HG03135 (cell line): ENCODE results near the gene FUCA1.
"Not testable (repeated sequence)": the region's sequence is repeated elsewhere in the genome, so short reads cannot be mapped to it uniquely, and the experiment has no call there.

Experiments
- ATAC-seq: cut with Tn5 transposase; IDR thresholded peaks from one replicate; pipeline ENCODE4 v1.9.1; 2021; ENCODE audit warnings: mild to moderate bottlenecking, moderate library complexity; ENCODE audit not compliant: unreplicated experiment

The FUCA1 gene

GRCh38 chr1:23843644-23844043 is 24.4 kb downstream of the FUCA1 start:
- no peak for ATAC-seq

DNA sequence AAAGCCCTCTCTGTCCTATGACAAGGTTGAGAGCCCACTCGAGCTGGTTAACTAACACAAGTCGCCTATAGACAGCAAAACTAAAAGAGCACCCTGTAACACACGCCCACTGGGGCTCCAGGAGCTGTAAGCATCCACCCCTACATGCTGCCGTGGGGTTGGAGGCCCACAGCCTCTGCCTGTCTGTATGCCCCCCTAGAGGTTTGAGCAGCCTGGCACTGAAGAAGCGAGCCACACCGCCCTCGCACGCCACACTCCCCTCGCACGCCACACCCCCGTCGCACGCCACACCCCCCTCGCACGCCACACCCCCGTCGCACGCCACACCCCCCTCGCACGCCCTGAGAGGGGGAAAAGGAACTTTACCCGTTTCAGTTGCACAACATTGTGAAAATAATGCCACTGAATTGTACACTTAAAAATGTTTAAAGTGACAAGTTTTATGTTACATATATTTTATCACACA is 29.7 kb downstream of the FUCA1 start:
- ATAC-seq, result peak; percentile 76

GRCh38 chr1:23837908-23838307 is 30.2 kb downstream of the FUCA1 start:
- peak; percentile 13 for ATAC-seq

DNA sequence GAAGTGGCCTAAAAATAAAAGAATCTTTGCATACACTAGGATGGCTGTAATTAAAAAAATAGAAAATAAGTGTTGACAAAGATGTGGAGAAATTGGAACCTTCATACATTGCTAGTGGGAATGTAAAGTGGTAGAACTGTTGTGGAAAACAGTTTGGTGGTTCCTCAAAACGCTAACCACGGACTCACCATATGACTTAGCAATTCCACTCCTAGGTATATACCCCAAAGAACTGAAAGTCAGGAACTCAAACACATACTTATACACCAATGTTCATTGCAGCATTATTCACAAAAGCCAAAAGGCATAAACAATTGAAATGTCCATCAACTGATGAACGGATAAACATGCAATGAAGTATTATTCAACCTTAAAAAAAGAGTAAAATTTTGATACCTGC is 32.1 kb downstream of the FUCA1 start:
- no peak for ATAC-seq

DNA sequence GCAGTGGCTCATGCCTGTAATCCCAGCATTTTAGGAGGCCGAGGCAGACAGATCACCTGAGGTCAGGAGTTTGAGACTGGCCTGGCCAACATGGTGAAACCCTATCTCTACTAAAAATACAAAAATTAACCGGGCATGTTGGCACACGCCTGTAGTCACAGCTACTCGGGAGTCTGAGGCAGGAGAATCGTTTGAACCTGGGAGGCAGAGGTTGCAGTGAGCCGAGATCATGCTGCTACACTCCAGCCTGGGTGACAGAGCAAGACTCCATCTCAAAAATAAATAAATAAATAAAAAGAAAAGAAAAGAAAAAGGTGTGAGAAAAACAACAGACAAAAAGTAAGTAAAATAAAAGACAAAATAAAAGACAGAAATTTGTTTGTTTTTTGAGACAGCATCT is 33.9 kb downstream of the FUCA1 start:
- not testable (repeated sequence) for ATAC-seq

GRCh38 chr1:23827717-23828116 is 40.4 kb downstream of the FUCA1 start:
- ATAC-seq, result no peak

GRCh38 chr1:23826590-23826989 is 41.5 kb downstream of the FUCA1 start:
- not testable (repeated sequence) for ATAC-seq

- ATAC-seq, result no peak
These were observed 42.1 kb downstream of the FUCA1 start for GRCh38 chr1:23825762-23826522.

DNA sequence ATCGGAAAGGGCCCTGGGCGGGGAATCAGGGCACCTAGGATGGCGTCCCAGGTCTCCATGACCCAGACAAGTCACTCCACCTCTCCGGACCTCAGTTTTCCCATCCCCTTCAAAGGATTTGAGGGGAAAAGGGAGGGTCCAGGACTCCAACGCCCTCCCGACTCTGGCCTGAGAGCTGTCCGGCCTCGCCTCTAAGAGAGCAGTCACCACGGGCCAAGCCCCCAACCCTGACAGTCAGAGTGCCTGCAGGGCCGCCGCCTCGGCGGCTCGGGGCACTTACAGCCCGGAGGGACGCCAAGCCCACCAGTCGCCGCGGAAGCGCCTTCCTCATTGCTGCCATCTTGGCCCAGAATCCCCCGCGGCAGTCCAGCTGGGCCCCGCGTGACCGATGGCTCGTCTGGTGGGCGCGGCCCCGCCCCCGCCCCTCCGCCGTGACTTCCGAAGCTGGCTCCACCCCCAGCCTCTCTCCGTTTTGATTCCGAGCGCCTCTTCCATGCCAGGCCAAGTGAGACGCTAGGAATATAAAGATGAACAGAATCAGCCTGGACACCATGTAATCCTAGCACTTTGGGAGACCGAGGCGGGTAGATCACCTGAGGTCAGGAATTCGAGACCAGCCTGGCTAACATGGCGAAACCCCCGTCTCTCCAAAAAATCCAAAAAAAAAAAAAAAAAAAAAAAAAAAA is 42.9 kb downstream of the FUCA1 start, which contains the start of gene HMGCL:
TSS of gene HMGCL (minus strand) at position 354 of the 686 bp plus-strand sequence. CDS start at position 340, 14 bp downstream.
- peak; percentile 76 for ATAC-seq

- no peak for ATAC-seq
These were observed 43.4 kb downstream of the FUCA1 start for GRCh38 chr1:23824711-23825075.

DNA sequence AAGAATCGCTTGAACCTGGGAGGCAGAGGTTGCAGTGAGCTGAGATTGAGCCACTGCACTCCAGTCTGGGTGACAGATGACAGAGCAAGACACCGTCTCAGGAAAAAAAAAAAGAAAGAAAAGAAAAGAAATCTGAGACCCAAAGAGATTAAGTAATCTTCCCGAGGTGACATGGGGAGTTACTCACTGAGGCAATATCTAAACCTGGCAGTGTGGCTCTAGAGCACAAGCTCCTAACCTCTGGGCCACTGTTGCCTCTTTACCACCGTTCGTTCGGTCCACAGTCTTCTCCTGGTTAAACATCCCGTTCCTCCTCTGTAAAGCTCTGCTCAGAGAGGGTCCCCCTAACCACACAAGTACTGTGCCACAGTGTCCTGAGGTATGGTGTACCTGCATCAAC is 44.3 kb downstream of the FUCA1 start:
- no peak for ATAC-seq

- no peak for ATAC-seq
These were observed 50.5 kb downstream of the FUCA1 start for GRCh38 chr1:23817633-23818032.

- no peak for ATAC-seq
These were observed 51.2 kb downstream of the FUCA1 start for GRCh38 chr1:23816906-23817305.

DNA sequence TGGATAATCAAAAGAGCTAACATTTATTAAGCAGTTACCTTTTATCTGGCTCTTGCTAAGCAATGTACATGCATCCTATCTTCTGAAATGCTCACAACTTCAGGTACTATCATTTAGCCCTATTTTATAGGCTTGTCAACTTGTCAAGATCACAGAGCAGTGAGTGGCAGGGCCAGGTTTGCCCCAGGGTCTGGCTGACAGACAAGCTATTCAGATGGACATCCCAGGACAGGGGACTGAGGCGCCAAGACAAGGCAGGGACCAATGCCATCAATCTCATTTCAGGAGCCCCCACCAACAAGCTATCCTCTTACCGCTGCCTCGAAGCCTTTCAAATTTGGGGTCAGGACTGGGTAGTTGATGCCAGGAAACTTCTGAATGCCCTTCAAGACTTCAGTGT is 51.7 kb downstream of the FUCA1 start:
- no peak for ATAC-seq

DNA sequence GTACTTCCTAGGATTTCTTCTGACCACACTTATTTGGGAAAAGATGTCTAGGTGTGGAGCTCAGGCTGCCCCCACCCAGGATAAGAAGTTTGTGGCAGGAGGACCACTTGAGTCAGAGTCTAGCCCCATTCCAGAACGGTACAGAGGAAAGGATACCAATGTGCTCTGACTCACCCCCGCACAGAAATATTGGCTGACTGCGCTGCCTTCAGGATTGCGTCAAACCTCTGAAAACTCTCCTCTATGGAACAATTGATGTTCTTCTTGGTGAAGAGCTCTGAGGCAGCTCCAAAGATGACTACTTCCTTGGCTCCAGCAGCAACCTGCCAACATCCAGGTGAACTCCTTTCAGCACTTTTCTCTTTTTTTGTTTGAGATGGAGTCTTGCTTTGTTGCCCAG is 54.1 kb downstream of the FUCA1 start:
- ATAC-seq, result no peak

GRCh38 chr1:23810818-23811540 is 57.1 kb downstream of the FUCA1 start:
- ATAC-seq, result no peak

- ATAC-seq, result peak; percentile 58
These were observed 58.3 kb downstream of the FUCA1 start for GRCh38 chr1:23809751-23810171.

DNA sequence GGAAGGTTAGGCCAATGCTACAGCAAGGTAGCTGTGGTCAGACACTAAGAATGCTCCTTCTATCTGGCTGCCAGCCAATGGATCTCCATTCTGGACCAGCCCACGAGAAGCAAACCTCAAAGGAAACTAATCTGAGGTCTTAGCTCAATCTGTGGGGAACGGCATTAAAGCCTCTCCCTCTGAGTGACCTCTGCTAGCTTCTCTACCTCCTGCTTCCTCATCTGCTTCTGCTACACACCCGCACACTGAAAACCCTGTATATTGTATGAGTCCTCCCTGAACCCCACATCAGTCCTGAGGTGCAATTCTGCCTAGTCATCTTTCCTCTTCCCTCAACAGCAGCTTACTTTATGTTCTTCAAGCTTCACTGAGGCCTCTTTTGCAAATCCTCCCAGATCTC is 60.6 kb downstream of the FUCA1 start:
- no peak for ATAC-seq

DNA sequence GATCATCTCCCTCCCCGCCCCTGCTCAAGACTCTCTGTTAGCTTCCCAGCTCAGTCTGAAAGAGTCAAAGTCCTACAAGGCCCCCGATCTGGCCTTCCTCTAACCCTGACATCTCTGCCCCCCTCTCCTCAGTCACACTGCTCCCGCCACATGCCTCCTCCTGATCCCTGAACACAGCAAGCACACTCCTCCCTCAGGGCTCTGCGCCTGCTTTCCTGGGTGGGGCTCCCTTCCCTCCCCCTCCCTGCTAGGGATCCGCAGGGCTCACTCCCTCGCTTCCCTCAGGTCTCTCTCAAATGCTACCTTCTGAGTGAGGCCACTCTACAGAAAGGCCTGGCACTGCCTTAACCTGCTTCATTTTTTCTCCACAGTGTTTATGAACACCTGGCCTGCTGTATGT is 61.8 kb downstream of the FUCA1 start:
- no peak for ATAC-seq

GRCh38 chr1:23805025-23805424 is 63.1 kb downstream of the FUCA1 start:
- ATAC-seq, result no peak

DNA sequence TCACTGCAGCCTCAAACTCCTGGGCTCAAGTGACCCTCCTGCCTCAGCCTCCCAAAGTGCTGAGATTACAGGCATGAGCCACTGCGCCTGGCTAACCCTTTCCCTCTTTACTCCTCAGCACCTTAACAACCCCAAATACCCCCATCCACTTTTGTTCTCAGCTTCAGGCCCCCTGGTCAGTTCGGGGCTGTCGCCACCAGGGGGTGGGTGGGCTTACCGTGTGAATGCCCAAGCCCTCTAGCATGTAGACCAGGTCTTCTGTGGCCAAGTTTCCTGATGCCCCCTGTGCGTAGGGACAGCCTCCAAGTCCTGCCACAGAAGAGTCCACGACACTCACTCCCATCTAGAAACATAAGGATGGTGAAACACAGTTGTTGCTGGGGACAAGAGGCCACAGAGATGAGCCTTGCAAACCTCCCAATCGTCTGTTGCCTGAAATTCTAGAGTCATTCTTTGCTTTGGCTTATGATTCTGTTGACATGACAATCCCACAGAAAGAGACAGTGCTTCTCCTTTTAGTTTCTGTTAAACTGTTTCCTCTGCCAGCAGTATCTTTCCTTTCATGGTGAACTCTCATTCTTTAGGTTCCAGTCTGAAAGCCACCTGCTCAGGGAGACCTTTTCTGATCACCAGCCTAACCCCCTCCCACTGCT is 63.8 kb downstream of the FUCA1 start:
- ATAC-seq, result no peak
